ENCODE data around the gene SLC16A9. TPM values are rescaled to one million over a fixed set of nuclear protein-coding genes. Genes with fewer than 3 reads are reported as not detected.

The SLC16A9 gene
- total RNA-seq (10 to 100 TPM; 15.7 to 58.9 (median 32.3) TPM), polyA plus RNA-seq (10 to 100 TPM in 1 of 3 donors, 1 to 10 TPM in 2; 2.1 to 13.5 (median 4.3) TPM)
- long read RNA-seq, donor 1, full-length matches to known transcripts: 9 of 22 reads
- long read RNA-seq, donor 1, partial matches to known transcripts: 13 of 22 reads
- long read RNA-seq, donor 1, other reads (novel, unspliced or antisense): 0 of 22 reads
- long read RNA-seq, donor 2, full-length matches to known transcripts: 9 of 16 reads
- long read RNA-seq, donor 2, partial matches to known transcripts: 7 of 16 reads
- long read RNA-seq, donor 2, other reads (novel, unspliced or antisense): 0 of 16 reads

GRCh38 chr10:59709395-59710125, at the start of gene SLC16A9:
TSS of gene SLC16A9 (minus strand) at chr10:59709850. CDS start at chr10:59684291, 25,559 bp downstream.
- TF ChIP-seq CTCF (IDR thresholded peaks at IDR 0.05 in 8 of 11, conservative IDR thresholded peaks at IDR 0.05 in 3 of 11) (peak in 5 of 11 experiments; percentile 18 to 59 (median 31)), POLR2A (IDR thresholded peaks at IDR 0.05) (peak in 1 of 3 donors; percentile 31), POLR2AphosphoS5 (IDR thresholded peaks at IDR 0.05) (peak in 2 of 3 donors; percentile 59 to 72)
- no peaks in the 10 kb centered on the region for H3K36me3 ChIP-seq
- no peaks in the 10 kb centered on the region for H3K9me3 ChIP-seq
- 0 to 2% (median 0%) methylated on average over 29 to 68 of the region's 68 CpGs for WGBS, 5 donors
- intact Hi-C loops (cut with DNase I; ENCODE audit: low total_unique reads): no loop called here
- peak; percentile 84 for DNase-seq
- H3K4me3 ChIP-seq: peak within 1 kb of the TSS; percentile 50 to 75 (median 59)
- H3K27ac ChIP-seq: peak within 1 kb of the TSS; percentile 42 to 82 (median 78)
- peaks cover 0 to 35% (median 16%) of the 10 kb centered on the region in 6 donors for H3K4me1 ChIP-seq
- H3K27me3 ChIP-seq (replicated peaks in 1 of 7): peaks cover 0 to 51% (median 16%) of the 10 kb centered on the region in 7 donors

- no peak overlapping the region for H3K4me3 ChIP-seq
- 67 to 92% (median 77%) methylated on average over 3 of the region's 3 CpGs for whole genome bisulfite sequencing, 5 donors
- intact Hi-C loops (cut with DNase I; ENCODE audit: low total_unique reads): no loop called here
- H3K36me3 ChIP-seq: no peaks in the 10 kb centered on the region
- no peak for DNase-seq
- H3K9me3 ChIP-seq: peaks cover 0 to 16% (median 0%) of the 10 kb centered on the region in 8 donors
- H3K4me1 ChIP-seq: no peaks in the 10 kb centered on the region
- TF ChIP-seq CTCF (IDR thresholded peaks at IDR 0.05 in 8 of 11, conservative IDR thresholded peaks at IDR 0.05 in 3 of 11) (no peak), POLR2A (IDR thresholded peaks at IDR 0.05) (no peak), POLR2AphosphoS5 (IDR thresholded peaks at IDR 0.05) (no peak)
- H3K27me3 ChIP-seq (replicated peaks in 1 of 7): no peaks in the 10 kb centered on the region
- H3K27ac ChIP-seq: no peak overlapping the region
Measured at GRCh38 chr10:59757966-59758365, 48.3 kb upstream of the SLC16A9 start.

- H3K36me3 ChIP-seq: no peaks in the 10 kb centered on the region
- no peak for DNase-seq
Measured at GRCh38 chr10:59754951-59755350, 45.3 kb upstream of the SLC16A9 start.

More at GRCh38 chr10:59754951-59755350, 45.3 kb upstream of the SLC16A9 start:
- H3K27me3 ChIP-seq (replicated peaks in 1 of 7): peaks cover 0 to 2% (median 0%) of the 10 kb centered on the region in 7 donors
- no peak overlapping the region for H3K27ac ChIP-seq
- WGBS, 5 donors: 87 to 98% (median 92%) methylated on average over 4 of the region's 4 CpGs
- no peak for TF ChIP-seq CTCF (IDR thresholded peaks at IDR 0.05 in 8 of 11, conservative IDR thresholded peaks at IDR 0.05 in 3 of 11)
- TF ChIP-seq POLR2AphosphoS5 (IDR thresholded peaks at IDR 0.05): no peak
- intact Hi-C loops (cut with DNase I; ENCODE audit: low total_unique reads): no loop called here
- H3K4me3 ChIP-seq: no peak overlapping the region
- peaks cover 0 to 5% (median 0%) of the 10 kb centered on the region in 8 donors for H3K9me3 ChIP-seq
- no peaks in the 10 kb centered on the region for H3K4me1 ChIP-seq

Measured in spleen (tissue), 13 donors.